ENCODE measurements around the gene CAMK1D.

DNA sequence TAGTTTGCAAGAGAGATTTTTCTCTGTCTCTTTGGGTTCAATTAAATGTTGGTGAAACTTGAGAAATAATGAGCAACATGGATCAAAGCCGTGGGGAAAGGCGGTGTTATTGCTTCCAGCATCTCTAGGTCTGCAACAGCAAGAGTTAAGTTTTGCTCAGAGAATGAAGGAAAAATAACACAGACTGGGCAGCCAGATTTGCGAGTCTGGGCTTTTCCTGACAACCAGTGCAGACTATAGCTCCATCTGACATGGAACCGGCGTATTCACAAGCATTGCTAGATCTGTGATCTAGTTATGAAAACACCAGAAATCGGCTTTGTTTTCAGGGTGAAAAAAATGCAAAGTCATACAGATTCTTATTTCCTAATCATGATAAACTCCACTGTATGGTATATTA is 110.4 kb downstream of the CAMK1D start:
- TF ChIP-seq, protein P1, sequence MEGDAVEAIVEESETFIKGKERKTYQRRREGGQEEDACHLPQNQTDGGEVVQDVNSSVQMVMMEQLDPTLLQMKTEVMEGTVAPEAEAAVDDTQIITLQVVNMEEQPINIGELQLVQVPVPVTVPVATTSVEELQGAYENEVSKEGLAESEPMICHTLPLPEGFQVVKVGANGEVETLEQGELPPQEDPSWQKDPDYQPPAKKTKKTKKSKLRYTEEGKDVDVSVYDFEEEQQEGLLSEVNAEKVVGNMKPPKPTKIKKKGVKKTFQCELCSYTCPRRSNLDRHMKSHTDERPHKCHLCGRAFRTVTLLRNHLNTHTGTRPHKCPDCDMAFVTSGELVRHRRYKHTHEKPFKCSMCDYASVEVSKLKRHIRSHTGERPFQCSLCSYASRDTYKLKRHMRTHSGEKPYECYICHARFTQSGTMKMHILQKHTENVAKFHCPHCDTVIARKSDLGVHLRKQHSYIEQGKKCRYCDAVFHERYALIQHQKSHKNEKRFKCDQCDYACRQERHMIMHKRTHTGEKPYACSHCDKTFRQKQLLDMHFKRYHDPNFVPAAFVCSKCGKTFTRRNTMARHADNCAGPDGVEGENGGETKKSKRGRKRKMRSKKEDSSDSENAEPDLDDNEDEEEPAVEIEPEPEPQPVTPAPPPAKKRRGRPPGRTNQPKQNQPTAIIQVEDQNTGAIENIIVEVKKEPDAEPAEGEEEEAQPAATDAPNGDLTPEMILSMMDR (IDR thresholded peaks at IDR 0.05; ENCODE audit: low read length) = no peak
- TF ChIP-seq EZH2phosphoT487 (IDR thresholded peaks at IDR 0.05; ENCODE audit: low read length) (no peak), EZH2 (optimal IDR thresholded peaks at IDR 0.05; ENCODE audit: low read depth, low read length) (no peak)
